Peyer's patch (tissue), 4 donors: ENCODE data around the gene NAA38.

Experiments used
- CTCF ChIP-seq, 6 experiments: fragments of 450-650 bp in 4 of 6; fragments of 200-600 bp in 2 of 6; sonication (generic) in 1 of 6; IDR thresholded peaks; one replicate each; pipeline ENCODE4 v1.5.1; 2017 to 2019; ENCODE audit warnings: antibody characterized with exemption in 6 of 6, mild to moderate bottlenecking in 3 of 6, moderate library complexity in 1 of 6
- POLR2A ChIP-seq, 2 donors: fragments of 450-650 bp; IDR thresholded peaks; one replicate each; pipeline ENCODE4 v1.5.1; 2017; ENCODE audit warnings: antibody characterized with exemption in 2 of 2, mild to moderate bottlenecking in 2 of 2, moderate library complexity in 2 of 2

GRCh38 chr17:7809086-7809790 is 48.1 kb downstream of the NAA38 start:
- TF ChIP-seq CTCF (IDR thresholded peaks at IDR 0.05), result no peak
- no peak for TF ChIP-seq POLR2A (IDR thresholded peaks at IDR 0.05)
